HUDEP-2 (cell line): ENCODE results near the gene FZD4.

Experiments used
- DNase-seq, 76 experiments: peaks; one replicate each; lab custom pipeline; 2025; ENCODE audit not compliant: unreplicated experiment in 76 of 76; lab: John Stamatoyannopoulos, UW

Gene FZD4

GRCh38 chr11:86938900-86939880, 16.0 kb downstream of the FZD4 start:
- DNase-seq: peak in 31 of 76 experiments; percentile 13 to 66 (median 41)

GRCh38 chr11:86938203-86938899, 16.8 kb downstream of the FZD4 start:
- peak in 22 of 76 experiments; percentile 5 to 67 (median 32) for DNase-seq

- DNase-seq: peak in 8 of 76 experiments; percentile 11 to 43 (median 21)
Observed at GRCh38 chr11:86937193-86937806, 17.9 kb downstream of the FZD4 start.

- no peak for DNase-seq
Observed at GRCh38 chr11:86934926-86935579, 20.1 kb downstream of the FZD4 start.

GRCh38 chr11:86934582-86934900, 20.7 kb downstream of the FZD4 start:
- DNase-seq: no peak

- no peak for DNase-seq
Observed at GRCh38 chr11:86933891-86934581, 21.2 kb downstream of the FZD4 start.

- no peak for DNase-seq
Observed at GRCh38 chr11:86932924-86933875, 22.0 kb downstream of the FZD4 start.

GRCh38 chr11:86932259-86932585, 23.0 kb downstream of the FZD4 start:
- DNase-seq: no peak

GRCh38 chr11:86931548-86932258, 23.5 kb downstream of the FZD4 start:
- peak in 73 of 76 experiments; percentile 15 to 88 (median 63) for DNase-seq

- DNase-seq: peak in 2 of 76 experiments; percentile 9 to 63
Observed at GRCh38 chr11:86930957-86931547, 24.1 kb downstream of the FZD4 start.

GRCh38 chr11:86926975-86927374, 28.2 kb downstream of the FZD4 start:
- no peak for DNase-seq

- DNase-seq: no peak
Observed at GRCh38 chr11:86923999-86924766, 31.0 kb downstream of the FZD4 start.

GRCh38 chr11:86922225-86922624, 33.0 kb downstream of the FZD4 start:
- DNase-seq: no peak

- peak in 22 of 76 experiments; percentile 4 to 54 (median 33) for DNase-seq
Observed at GRCh38 chr11:86919557-86920210, 35.5 kb downstream of the FZD4 start.

GRCh38 chr11:86918973-86919372, 36.2 kb downstream of the FZD4 start:
- DNase-seq: no peak

- no peak for DNase-seq
Observed at GRCh38 chr11:86918496-86918895, 36.7 kb downstream of the FZD4 start.

- no peak for DNase-seq
Observed at GRCh38 chr11:86917589-86917988, 37.6 kb downstream of the FZD4 start.
